GM19023 (cell line): ENCODE data around the gene LPP.

Experiments
- ATAC-seq: cut with Tn5 transposase; IDR thresholded peaks from one replicate; pipeline ENCODE4 v1.9.1; 2021; ENCODE audit warnings: mild to moderate bottlenecking, moderate library complexity; ENCODE audit not compliant: unreplicated experiment

LPP gene

DNA sequence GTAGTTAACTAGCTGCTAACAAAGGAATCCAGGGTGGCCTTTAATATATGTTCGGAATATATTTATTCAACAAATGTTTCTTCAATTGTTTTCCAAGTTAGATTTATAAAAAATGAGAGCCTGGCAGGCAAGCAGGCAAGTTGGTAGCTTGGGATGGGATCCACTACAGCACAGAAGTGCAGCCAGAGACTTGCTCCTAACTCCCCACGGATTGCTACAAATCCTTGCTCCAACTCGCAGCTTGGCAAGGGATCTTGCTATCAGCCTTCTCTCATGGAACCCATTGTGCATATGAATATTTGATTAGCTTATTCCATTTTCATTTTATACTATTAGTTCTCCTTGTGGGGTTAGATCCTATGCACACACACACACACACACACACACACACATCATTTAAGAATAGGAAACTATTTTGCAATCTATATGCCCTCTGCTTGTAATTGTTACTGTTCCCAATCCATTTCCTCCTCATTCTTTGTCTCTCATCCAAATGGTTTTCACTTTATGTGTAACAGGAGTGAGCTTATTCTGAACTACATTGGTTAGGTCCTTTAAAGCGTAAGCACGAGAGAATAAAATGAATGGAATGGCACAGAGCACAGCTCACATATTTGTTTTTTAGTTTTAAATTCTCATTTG lies 505.6 kb downstream of the LPP start:
- ATAC-seq: no peak

DNA sequence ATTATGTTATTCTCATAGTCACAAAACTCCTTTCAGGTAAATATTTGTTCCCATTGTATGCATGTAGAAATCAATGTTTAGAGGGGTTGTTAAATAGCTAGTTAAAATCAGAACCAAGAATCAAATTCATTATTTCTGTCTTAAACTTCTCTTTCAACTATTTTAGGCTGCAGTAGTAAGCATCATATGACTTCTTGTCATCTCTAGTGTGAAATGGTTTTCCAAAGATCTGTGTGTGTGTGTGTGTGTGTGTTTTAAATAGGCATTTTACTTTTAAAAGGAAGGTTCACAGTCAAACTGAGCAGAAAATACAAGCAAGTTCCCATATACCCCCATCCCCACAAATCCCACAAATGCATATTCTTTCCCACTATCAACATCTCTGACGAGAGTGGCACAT lies 506.5 kb downstream of the LPP start:
- ATAC-seq: no peak

DNA sequence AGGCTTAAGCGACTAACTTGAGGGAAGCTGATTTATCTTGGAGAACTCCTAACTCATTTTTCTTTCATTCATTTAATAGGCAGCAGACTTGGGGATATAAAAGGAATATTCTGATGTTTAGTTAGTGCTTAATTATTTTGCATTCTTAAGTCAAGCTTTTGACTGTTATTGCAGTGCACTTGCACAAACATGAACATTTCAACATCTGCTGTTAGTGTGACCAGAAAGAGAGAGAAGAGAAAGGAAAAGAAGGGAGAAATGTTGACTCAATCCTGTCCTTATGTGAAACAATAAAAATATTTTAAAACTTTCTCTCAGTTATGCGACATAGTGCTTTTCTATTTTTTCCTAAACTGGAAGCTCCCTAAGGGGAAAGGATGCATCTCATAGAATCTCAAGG lies 507.8 kb downstream of the LPP start:
- ATAC-seq: no peak

DNA sequence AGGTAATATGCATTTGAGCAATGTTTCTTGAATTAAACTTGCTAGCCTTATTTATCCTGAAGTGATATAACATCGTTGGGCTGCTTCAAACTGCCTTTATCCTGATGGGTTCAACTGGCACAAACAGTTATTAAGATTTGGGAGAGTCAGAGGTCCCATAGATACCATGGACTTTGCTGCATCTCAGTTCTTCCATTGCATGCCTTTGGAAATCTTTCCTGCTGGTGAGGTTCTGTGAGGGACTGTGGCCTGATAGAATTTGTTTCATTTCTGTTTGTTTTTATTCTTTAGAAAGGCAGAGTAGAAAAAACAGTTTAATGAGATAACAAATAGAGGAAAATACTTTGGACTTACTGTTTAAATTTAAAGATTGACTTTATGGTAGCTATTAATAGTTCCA lies 508.3 kb downstream of the LPP start:
- no peak for ATAC-seq

DNA sequence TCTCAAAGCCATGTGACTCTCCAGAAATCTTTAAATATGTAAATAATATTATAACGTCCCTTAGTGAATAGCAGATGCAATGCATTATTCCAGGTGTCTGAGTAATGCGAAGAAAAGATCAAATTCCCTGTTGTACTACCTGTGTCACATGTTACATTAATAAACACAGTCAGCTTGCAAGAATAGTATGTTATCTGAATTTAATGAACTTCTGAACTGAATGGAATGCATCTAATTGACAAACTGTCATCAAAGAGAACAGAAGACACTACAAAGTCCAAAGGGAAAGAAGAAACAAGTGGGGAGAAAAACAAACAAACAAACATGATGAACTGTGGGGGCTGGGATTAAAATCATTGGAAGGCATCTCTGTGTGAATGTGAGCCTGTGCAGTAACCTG lies 508.8 kb downstream of the LPP start:
- ATAC-seq: no peak

DNA sequence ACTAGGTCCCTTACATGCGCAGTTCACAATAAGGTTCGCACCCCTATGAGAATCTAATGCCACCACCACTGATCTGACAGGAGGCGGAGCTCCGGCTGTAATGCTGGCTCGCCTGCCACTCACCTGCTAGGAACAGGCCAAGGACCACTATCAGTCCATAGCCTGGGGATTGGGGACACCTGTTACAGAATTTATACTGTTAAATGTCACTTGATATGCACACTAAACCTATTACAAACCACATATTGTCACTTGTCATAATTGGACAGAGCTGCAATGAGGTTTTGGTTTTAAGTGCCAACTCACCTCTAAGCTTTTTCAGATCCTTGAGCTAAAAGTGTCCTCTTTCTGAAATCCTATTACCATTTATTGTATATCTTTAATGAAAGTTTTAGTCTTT lies 509.9 kb downstream of the LPP start:
- no peak for ATAC-seq

DNA sequence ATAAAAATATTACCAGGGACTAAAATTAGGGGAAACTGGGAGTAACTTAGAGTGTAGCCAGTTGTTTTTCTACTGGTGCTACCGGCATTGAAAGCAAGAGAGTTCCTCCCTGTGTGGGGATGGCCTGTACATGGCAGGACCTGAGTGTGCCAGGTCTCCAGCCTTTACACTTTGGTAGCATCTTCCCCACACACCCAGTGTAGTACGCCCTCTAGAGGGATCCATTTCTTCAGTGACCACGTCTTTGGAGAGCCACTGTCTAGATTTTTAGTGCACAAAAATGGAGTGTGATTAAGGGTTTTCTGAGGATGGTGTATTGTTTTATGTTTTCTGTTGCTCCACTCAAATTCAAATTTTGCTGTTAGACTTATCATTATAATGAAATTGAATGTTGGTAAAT lies 510.8 kb downstream of the LPP start:
- no peak for ATAC-seq

DNA sequence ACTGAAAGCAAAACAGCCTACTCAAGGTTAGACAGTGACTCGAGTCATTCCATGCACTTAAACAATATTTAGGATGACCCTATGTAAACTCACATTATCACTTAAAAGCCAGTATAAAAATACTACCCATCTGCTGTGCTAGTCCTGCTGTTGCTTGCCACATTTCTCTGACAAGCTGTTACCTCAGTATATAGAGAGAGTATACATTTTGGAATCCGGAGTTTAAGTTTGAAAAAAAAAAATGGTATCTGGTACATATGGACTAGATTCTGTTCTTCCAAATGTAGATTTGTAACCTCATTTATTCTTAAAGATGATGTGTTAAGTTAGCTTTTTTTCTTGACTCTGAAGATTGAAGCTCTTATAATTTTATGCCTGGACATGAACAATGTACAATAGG lies 514.0 kb downstream of the LPP start:
- ATAC-seq: no peak

DNA sequence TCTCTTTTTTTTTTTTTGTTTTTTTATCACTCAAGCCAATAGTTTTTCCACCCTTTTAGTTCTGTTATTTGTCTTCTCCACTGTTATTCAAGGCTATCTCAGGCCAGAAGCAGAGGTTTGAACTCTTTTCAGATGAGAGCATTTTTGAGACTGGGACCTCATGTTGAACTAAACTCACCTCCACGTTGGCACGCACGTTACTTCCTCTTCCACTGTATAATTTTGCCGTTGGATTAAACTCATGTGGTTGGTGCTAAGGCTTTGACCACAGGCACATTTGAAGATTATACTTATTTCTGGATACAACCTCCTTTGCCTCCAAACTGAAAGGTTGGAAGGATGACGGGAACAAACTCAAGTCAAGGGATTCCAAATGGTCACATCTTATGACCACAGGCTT lies 516.5 kb downstream of the LPP start:
- no peak for ATAC-seq

DNA sequence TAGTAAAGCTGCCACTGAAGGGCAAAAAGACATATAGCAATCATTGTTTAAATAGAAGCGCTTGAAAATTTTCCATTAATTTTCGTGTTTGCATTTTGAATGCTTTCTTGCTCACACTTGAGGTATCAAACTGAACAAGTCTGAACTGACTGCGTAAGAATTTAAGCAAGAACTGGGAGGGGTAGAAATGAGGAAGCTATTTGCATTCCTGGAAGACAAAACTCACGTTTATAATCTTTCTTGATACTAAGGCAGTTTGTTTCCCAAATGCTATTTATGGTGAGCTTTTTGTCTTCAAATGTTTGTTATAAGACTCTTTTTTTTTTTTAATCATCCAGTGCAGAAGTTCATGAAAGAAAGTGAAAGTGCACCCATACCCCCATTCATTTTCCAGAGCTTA lies 518.0 kb downstream of the LPP start:
- ATAC-seq: no peak

DNA sequence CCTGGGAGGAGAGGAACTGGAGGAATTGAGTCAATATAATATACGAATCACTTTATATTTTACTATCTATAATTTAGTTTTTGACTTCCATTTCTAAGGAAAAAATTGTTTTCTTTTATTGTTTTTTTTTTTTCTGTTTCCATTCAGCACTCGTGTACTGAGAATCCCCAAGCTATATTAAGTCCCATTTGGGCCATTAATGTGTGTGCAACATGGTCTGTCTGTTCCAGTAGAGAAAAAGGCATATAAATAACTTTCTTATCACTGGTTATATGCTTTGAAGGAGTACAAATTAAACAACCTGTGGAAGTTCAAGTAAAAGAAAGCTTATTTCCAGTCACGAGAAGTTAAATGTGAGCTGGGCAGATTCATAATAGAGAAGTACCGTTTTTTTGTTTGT lies 518.9 kb downstream of the LPP start:
- ATAC-seq: no peak

DNA sequence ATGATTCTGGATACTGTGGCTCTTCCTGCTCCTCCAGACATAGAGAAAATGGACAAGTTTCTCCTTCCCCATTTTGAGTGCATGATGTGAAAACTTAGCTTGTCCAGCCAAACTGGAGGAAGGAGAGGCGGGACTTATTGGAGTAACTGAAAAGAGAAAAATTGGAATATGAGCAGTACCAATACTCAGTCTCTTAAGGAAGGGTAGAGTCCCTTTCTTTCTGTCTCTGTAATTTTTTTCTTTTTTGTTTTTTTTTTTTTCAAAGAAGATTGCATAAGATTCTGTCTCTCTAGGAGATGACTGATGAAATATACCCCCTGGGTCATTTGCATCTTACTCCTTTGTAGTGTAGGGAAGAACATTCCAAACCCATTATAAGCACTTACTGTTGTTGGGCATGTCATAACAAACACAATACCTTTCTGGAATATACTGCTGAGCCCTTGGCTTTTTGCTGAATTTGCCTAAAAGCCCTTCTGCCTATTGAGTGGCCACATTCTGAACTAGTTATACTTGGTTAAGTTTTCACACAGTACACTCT lies 519.8 kb downstream of the LPP start:
- ATAC-seq: no peak

DNA sequence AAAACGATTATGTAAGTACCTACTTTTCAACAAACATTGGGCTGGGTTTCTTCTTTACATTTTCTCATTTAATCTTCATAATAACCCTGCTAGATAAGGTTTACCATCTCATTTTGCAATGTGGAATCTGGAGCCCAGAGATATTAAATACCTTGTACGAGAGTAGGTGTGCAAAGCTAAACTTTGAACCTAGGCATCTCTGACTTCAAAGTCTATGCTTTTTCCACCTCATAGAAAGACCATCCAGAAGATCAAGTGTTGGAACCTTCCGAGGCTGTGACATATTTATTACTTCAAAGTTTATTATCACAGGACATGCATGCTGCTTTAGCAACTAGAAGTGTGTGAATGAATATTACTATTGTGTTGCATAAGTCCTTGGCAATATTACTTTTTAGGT lies 520.6 kb downstream of the LPP start:
- no peak for ATAC-seq

DNA sequence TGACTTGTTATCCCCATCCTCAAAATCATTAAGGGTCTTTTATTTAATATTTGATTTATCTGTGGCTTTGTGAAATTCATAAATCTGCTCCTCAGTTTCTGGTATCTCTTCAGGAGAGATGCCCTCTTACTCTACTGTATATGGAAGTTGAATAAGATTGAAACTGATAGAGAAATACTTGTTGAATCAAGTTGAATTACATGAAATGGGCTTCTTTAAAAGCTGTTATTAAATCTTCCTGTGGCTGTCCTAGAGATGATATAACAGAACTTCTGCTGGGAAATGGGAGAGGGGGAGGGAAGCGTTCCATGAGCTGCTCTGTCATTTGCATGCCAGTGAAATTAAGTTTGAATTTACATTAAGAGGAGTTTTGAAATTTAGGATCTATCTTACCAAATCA lies 523.4 kb downstream of the LPP start:
- no peak for ATAC-seq

DNA sequence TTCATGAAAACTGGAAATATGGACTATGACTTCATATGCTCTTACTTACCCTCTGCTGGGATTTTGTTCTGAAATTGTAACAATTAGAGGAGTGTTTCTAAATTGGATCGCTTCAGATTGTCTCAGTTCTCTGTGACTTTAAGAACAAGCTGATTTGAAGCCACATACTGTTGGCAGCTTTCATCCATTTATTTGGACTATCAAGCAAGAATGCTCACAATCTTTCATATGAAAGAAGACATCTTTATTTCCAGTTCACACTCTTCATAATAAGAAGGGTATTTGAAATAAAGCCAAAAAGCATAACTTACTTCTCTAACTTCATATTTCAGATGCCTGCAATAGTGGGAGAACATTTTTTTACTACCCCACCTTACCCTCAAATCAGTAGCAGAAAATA lies 526.2 kb downstream of the LPP start:
- ATAC-seq: no peak

DNA sequence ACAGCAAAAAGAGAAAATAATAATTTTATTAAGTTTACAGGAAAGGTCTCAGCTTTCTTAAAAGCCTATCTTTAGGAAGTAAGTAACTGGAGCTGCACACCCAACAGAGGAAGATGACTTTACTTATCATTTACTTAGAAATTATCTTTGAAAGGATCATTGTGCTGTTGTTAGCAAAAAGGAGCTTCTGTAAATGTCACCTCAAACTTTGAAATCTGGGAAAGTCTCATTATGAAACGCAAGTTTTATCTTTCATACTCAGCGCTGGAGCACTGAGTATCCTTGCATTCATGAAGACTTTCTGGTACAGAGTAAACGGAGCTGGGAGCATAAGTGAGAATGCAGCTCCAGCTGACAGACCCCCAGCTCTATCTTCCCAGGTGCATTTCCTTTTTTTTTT lies 526.6 kb downstream of the LPP start:
- no peak for ATAC-seq

DNA sequence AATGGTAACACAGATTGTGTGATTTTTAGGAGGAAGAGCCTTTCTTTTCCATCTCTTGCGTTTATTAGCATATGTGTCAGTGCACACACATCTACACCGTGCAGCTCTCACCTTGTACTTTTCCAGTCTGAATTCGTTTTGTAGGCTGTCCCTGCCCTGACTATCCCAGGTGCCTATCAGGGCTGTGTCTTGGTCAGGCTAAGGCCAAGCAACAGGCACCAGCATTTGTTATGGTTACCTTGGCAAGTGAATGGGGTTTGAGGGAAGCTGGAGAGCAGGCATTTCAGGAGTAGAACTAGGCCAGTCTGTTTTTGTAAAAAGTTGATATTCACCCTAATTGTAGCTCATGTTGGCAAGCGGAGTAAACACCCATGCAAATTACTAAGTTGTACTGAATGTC lies 528.4 kb downstream of the LPP start:
- ATAC-seq: no peak

DNA sequence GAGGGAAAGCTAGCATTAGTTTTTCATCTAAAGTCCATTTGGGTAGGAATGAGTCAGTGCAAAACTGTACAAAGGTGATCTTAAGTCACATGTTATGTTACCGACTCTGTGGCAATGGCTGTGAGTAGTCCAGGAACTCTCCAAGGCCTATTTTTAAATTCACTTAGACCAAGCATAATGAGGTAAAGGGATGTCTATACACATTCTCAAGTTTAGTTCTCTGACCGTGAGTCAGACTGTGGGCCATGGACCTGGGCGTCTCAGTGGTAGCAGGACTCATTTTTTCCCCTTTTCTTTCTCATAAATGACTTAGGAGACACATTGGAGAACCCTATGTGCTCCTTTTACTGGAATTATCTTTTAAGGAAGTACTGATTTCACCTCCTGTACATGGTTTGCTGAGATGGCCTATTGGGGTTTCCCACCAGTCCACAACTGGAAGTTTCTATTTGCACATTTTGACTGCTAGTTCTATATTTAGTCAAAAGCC lies 529.1 kb downstream of the LPP start:
- ATAC-seq: no peak

DNA sequence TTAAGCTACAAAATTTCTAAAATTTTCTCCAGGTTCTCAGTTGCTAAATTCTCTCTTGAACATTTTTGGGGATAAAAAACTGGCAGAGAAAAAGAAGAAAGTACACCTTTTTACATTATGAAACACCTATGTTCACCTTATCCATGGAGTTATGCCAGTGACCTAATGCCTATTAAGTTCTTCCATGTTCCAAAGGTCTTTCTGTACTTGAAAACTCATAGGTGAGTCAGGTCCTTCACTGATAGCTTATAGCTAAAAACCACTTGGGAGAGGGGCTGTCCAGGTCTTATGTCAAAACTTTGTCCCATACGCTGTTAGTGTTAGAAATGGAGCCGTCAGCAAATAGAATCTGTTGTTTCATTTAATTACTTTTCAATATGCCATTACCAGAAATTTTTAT lies 530.3 kb downstream of the LPP start:
- ATAC-seq: no peak

DNA sequence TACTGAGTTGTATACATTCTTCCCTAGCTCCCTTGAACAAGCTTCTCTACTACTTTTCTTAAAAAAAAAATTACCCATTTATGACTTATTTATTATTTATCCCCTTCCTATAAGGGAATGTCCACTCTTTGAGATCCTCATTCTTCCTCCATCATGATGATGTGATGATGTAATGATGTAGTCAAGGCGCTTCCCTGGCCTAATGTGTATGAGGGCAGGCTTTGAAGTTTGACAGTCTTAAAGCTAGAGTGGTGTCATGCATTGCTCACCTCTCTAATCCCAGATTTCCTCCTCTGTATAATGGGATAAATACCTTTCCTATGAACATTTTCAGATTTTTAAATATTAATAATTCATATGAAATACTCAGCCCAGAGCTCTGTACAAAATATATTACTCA lies 531.8 kb downstream of the LPP start:
- no peak for ATAC-seq

DNA sequence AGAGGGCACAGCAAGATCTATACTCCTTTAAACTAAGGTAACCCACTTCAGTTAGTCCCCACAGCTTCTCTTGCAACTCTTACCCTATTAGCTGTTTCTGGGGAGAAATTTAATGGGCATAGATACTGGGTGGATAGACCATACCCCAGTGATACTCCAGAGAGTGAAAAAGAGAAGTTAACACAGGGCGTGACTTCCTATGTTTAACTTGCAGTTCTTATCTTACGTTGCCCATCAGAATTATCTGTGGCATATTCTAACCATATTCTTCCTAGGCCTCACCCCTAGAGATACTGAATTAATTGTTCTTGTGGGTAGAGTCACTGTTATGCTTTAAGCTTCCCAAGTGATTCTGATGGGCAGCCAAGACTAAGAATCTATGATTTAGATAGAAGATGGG lies 532.4 kb downstream of the LPP start:
- no peak for ATAC-seq

DNA sequence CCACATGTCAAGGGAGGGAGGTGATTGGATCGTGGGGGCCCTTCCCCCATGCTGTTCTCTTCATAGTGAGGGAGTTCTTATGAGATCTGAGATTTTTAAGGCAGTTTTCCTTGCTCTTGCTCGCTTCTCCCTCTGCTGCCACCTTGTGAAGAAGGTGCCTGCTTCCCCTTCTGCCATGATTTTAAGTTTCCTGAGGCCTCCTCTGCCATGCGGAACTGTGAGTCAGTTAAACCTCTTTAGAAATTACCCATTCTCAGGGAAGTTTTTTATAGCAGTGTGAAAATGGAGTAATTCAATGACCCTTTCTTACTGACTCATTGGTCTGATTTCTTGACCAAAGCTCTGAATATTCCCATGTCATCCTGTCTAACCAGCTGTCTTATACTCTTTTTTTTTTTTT lies 533.4 kb downstream of the LPP start:
- no peak for ATAC-seq

DNA sequence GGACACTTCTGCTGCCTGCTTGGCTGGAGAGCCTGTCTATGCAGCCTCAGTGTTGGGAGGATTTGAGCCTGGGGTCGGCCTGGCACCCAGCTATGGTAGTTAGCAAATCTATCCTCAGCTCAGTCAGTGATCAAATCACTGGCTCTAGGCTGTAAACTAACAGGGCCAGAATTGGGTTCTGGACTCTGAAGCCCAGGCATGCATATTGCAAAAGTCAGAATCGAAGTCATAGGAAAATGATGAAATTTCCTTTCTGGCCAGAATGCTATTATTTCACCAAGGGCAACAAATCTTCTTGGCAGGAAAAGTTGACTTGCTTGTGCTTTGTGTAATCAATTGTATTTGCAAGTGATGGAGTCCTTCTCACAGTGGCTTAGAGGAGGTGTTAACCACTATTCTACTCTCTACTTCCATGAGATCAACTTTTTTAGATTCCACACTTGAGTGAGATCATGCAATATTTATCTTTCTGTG lies 535.2 kb downstream of the LPP start:
- no peak for ATAC-seq
